Upper lobe of left lung (tissue), 6 donors: Measurements from ENCODE around the gene DPP9. TPM values are rescaled to one million over a fixed set of nuclear protein-coding genes. Genes with fewer than 3 reads are reported as not detected.

ENCODE experiments used
- ATAC-seq, 2 donors: fragments of 200-7000 bp; cut with Tn5 transposase; one replicate each; pipeline ENCODE4 v1.9.1; 2022; ENCODE audit warnings: mild to moderate bottlenecking in 2 of 2, moderate library complexity in 2 of 2; ENCODE audit not compliant: low FRiP score in 2 of 2
- DNase-seq, 2 donors: peaks; one replicate each; pipeline ENCODE4 v3.0.0-alpha.2; 2019 to 2020
- H3K27ac ChIP-seq, 4 donors: fragments of 200-600 bp; sonication (generic); one replicate each; pipeline ENCODE4 v1.5.1; 2016 to 2019
- H3K27me3 ChIP-seq, 4 donors: fragments of 200-600 bp; sonication (generic); one replicate each; pipeline ENCODE4 v1.5.1; 2017 to 2019
- H3K36me3 ChIP-seq, 4 donors: fragments of 200-600 bp; sonication (generic); one replicate each; pipeline ENCODE4 v1.5.1; 2016 to 2019
- H3K4me1 ChIP-seq, 4 donors: fragments of 200-600 bp; sonication (generic); one replicate each; pipeline ENCODE4 v1.5.1; 2018 to 2019
- H3K4me3 ChIP-seq, 4 donors: fragments of 200-600 bp; sonication (generic); one replicate each; pipeline ENCODE4 v1.5.1; 2017 to 2019; ENCODE audit warnings: mild to moderate bottlenecking in 2 of 4, moderate library complexity in 1 of 4
- H3K9me3 ChIP-seq, 4 donors: fragments of 200-600 bp; sonication (generic); one replicate each; pipeline ENCODE4 v1.5.1; 2018 to 2019
- EP300 ChIP-seq, 4 donors: sonication (generic); formaldehyde crosslinking; IDR thresholded peaks; one replicate each; pipeline ENCODE4 v1.5.1; 2017; ENCODE audit warnings: antibody characterized with exemption in 4 of 4, control low read depth in 2 of 4
- POLR2A ChIP-seq, 4 donors: fragments of 450-650 bp; IDR thresholded peaks; one replicate each; pipeline ENCODE4 v1.5.1; 2016 to 2017; ENCODE audit warnings: antibody characterized with exemption in 4 of 4, mild to moderate bottlenecking in 2 of 4
- POLR2AphosphoS5 ChIP-seq, 2 donors: sonication (generic); formaldehyde crosslinking; IDR thresholded peaks; one replicate each; pipeline ENCODE4 v1.5.1; 2017; ENCODE audit warnings: antibody characterized with exemption in 2 of 2
- WGBS, 2 donors: methylation state at CpG; one replicate each; pipeline ENCODE4 v1.1.5; 2017 to 2018; 5-methylcytosine and 5-hydroxymethylcytosine counted together
- total RNA-seq, 6 donors: library from RNA; depleted of rRNA in 4 of 6; stranded (reverse); fragments of >200 nt in 4 of 6; gene quantifications; one replicate each; pipeline versions ENCODE4 v1.1.0 to v1.2.1, GENCODE V29; 2016 to 2021
- TF ChIP-seq, protein P1 (sequence below), 6 experiments: fragments of 450-650 bp in 4 of 6; fragments of 200-600 bp in 2 of 6; sonication (generic) in 2 of 6; IDR thresholded peaks; one replicate each; pipeline ENCODE4 v1.5.1; 2016 to 2019; ENCODE audit warnings: antibody characterized with exemption in 6 of 6
- donor health status: DM: no; HTN: no; CAD: no; lungs with moderate emphysema.
- donor health status: DM: no; HTN: yes; CAD: no; lungs with severe emphysema.

Gene DPP9
- 100 to 1,000 TPM in 2 of 6 donors, 10 to 100 TPM in 4; 55.1 to 255 (median 89.0) TPM for total RNA-seq

DNA sequence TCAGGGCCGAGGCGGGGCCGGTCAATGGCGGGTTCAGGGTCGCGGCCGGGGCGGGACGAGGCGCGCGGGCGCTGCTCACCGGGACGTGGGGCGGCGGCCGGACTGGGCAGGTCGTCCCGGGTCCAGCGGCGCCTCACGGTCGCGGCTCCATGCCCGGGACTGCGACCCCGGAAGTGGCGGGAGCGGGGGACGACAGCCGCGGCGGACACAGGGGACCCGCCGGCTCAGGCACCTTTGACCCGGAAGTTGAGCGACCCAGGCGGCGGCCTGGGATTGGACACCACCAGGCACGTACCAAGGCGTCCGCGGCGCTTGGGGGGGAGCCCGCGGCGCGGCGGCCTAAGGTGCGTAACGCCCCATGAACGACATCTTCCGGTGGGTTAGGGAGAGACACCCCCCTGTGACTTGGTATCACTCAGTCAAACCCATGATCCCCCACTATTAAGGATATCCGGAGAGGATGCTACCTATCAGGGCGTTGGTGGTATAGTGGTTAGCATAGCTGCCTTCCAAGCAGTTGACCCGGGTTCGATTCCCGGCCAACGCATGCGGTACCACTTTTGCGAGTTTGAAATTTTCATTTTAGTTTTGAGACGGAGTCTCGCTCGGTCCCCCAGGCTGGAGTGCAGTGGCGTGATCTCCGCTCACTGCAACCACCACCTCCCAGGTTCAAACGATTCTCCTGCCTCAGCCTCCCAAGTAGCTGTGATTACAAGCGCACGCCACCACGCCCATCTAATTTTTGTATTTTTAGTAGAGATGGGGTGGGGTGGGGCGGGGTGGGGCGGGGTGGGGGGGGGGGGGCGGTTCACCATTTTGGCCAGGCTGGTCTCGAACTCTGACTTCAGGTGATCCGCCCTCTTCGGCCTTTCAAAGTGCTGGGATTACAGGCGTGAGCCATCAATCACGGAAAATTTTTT, at the start of gene DPP9:
DPP9 (minus strand) TSS at position 248 of the 920 bp plus-strand sequence. CDS start 3,936 bp downstream, outside the sequence.
- 0 to 1% methylated on average over 38 to 57 of the region's 79 CpGs for WGBS, 2 donors
- peak in 1 of 4 donors; percentile 38 for TF ChIP-seq EP300 (IDR thresholded peaks at IDR 0.05)
- TF ChIP-seq, protein P1, sequence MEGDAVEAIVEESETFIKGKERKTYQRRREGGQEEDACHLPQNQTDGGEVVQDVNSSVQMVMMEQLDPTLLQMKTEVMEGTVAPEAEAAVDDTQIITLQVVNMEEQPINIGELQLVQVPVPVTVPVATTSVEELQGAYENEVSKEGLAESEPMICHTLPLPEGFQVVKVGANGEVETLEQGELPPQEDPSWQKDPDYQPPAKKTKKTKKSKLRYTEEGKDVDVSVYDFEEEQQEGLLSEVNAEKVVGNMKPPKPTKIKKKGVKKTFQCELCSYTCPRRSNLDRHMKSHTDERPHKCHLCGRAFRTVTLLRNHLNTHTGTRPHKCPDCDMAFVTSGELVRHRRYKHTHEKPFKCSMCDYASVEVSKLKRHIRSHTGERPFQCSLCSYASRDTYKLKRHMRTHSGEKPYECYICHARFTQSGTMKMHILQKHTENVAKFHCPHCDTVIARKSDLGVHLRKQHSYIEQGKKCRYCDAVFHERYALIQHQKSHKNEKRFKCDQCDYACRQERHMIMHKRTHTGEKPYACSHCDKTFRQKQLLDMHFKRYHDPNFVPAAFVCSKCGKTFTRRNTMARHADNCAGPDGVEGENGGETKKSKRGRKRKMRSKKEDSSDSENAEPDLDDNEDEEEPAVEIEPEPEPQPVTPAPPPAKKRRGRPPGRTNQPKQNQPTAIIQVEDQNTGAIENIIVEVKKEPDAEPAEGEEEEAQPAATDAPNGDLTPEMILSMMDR (IDR thresholded peaks at IDR 0.05): peak in 4 of 6 experiments; percentile 69 to 76 (median 76)
- TF ChIP-seq POLR2AphosphoS5 (IDR thresholded peaks at IDR 0.05): peak; percentile 80 to 89
- TF ChIP-seq POLR2A (IDR thresholded peaks at IDR 0.05): peak in 2 of 4 donors; percentile 45 to 86
- Histone ChIP-seq H3K36me3 (peaks cover 0 to 29% (median 21%) of the 10 kb centered on the region in 4 donors), H3K27me3 (no peaks in the 10 kb centered on the region), H3K4me1 (peaks cover 13 to 36% (median 26%) of the 10 kb centered on the region in 4 donors), H3K9me3 (no peaks in the 10 kb centered on the region), H3K4me3 (peak within 1 kb of the TSS; percentile 96 to 100 (median 99)), H3K27ac (peak within 1 kb of the TSS; percentile 90 to 93 (median 92))
- ATAC-seq: peak; percentile 98 to 100
- peak; percentile 98 to 99 for DNase-seq

DNA sequence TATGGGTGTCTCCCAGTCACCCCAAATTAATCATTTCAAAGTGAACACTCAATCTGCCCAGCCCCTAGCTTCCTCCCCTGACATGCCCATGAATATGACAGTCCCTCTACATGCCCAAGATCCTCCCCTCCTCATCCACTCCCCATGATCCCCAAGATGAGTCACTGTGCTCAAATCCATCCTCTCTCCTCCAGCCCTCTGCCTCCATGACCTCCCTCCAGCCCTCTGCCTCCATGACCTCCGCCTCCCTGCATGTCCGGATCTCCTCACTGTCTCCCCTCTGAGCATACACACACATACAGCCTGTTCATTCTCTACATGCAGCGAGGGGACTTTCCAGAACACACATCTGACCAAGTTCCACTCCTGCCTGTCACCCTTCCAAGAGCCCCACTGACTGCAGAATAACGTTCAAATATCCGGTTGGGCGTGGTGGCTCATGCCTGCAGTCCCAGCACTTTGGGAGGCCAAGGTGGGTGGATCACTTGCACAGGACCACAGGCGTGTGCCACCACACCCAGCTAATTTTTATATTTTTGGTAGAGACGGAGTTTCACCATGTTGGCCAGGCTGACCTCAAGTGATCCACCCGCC, 49.5 kb upstream of the DPP9 start:
- ATAC-seq (peak in 1 of 2 donors; percentile 25), DNase-seq (no peak)
- no peak overlapping the region for H3K27ac ChIP-seq
- H3K9me3 ChIP-seq: peaks cover 0 to 3% (median 0%) of the 10 kb centered on the region in 4 donors
- H3K4me1 ChIP-seq: peaks cover 0 to 4% (median 0%) of the 10 kb centered on the region in 4 donors
- no peak overlapping the region for H3K4me3 ChIP-seq
- H3K27me3 ChIP-seq: no peaks in the 10 kb centered on the region
- H3K36me3 ChIP-seq: no peaks in the 10 kb centered on the region
- 72 to 78% methylated on average over 7 to 9 of the region's 9 CpGs for WGBS, 2 donors
- TF ChIP-seq, protein P1 (IDR thresholded peaks at IDR 0.05): no peak

DNA sequence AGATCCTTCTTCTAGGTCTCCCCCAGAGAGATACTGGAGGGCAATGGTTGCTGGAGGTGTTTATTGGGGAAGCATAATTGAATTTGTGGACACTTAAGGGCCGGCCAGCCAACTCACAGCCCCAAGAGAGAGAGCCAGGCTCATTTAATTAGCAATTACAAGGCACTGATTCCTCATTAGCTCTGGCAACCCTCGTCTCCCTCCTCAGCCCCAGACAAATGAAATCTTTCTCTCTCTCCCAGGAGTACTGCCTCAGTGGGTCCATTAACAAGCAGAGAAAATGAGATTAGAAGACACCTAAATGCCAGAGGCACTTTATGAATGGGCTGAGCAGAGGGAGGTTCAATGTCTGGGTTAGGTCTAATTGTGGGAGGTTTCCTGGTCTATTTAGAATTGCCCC, 48.9 kb upstream of the DPP9 start:
- Histone ChIP-seq H3K4me1 (peaks cover 0 to 4% (median 0%) of the 10 kb centered on the region in 4 donors), H3K36me3 (no peaks in the 10 kb centered on the region), H3K4me3 (no peak overlapping the region), H3K9me3 (peaks cover 0 to 3% (median 0%) of the 10 kb centered on the region in 4 donors), H3K27me3 (no peaks in the 10 kb centered on the region), H3K27ac (no peak overlapping the region)
- no peak for DNase-seq
- no peak for ATAC-seq
- 28 to 49% methylated on average over 2 of the region's 2 CpGs for WGBS, 2 donors
- TF ChIP-seq POLR2AphosphoS5 (IDR thresholded peaks at IDR 0.05) (no peak), EP300 (IDR thresholded peaks at IDR 0.05) (no peak), POLR2A (IDR thresholded peaks at IDR 0.05) (no peak)
- TF ChIP-seq, protein P1 (IDR thresholded peaks at IDR 0.05): no peak

DNA sequence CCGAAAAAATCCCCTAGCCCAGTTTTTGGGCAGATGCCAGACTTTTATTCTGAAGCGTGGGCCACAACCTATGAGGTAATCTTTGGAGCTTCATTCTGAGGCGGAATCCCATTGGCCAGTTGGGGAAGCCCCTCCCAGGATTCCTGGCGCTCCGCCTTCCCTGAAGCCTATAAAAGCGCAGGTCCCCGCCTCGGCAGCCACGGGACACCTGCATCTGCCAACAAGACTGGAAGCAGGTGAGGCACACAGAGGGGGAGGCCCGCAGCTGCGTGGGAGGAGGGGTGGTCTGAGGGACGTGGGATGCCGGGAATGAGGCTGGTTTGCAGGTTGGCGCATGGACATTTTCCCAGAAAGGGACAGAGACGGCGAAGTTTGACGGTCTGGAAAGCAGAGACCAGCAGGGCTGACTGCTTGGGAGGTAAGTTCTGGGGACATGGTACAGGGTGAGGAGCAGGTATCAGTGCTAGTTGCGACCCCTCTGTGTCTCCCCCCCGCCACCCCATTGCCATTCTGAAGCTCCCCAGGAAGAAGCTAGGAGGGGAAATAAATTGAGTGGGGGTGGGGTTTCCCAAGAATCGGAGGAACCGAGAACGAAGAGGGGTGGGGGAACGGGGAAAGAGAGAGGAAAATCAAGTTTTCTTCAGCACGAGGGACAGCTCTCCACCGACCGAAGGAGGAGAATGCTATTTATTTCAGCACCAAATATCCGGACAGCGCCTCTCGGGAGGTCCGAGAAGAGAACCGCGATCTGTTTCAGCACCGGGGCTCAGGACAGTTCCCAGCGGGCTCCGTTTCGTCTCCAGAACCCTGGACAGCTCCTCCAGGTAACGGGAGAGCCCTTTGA, 45.5 kb upstream of the DPP9 start:
- Histone ChIP-seq H3K4me1 (peaks cover 0 to 4% (median 0%) of the 10 kb centered on the region in 4 donors), H3K36me3 (no peaks in the 10 kb centered on the region), H3K4me3 (no peak overlapping the region), H3K27me3 (no peaks in the 10 kb centered on the region), H3K27ac (no peak overlapping the region), H3K9me3 (peaks cover 0 to 3% (median 0%) of the 10 kb centered on the region in 4 donors)
- DNase-seq (peak in 1 of 2 donors; percentile 79), ATAC-seq (peak; percentile 88)
- WGBS, 2 donors: 10 to 15% methylated on average over 30 to 37 of the region's 37 CpGs
- peak in 1 of 2 donors; percentile 59 for TF ChIP-seq POLR2AphosphoS5 (IDR thresholded peaks at IDR 0.05)
- TF ChIP-seq POLR2A (IDR thresholded peaks at IDR 0.05): no peak

DNA sequence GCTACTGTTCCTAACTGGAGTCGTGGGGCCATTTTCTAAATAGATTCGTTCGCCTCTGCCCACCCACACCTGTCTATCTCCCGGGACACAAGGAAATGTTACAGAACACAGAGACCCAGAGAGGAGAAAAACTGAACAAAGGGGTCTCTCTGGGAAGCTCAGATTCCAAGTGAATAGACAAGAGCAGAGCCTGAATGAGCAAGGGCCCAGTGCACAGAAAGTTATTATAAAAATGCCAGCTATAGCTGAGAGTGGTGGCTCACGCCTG, 40.7 kb upstream of the DPP9 start:
- H3K27me3 ChIP-seq: no peaks in the 10 kb centered on the region
- no peak overlapping the region for H3K4me3 ChIP-seq
- TF ChIP-seq POLR2AphosphoS5 (IDR thresholded peaks at IDR 0.05): no peak
- TF ChIP-seq, protein P1 (IDR thresholded peaks at IDR 0.05): no peak
- no peak for TF ChIP-seq POLR2A (IDR thresholded peaks at IDR 0.05)
- no peak for TF ChIP-seq EP300 (IDR thresholded peaks at IDR 0.05)
- H3K9me3 ChIP-seq: no peaks in the 10 kb centered on the region
- WGBS, 2 donors: 58 to 66% methylated on average over 5 of the region's 5 CpGs
- ATAC-seq: no peak
- H3K27ac ChIP-seq: no peak overlapping the region
- no peaks in the 10 kb centered on the region for H3K36me3 ChIP-seq
- H3K4me1 ChIP-seq: peaks cover 10 to 18% (median 11%) of the 10 kb centered on the region in 4 donors
- DNase-seq: no peak
